Measurements from ENCODE around the gene GTF3C2.
A peak's percentile ranks its signal among the peaks of the same experiment; 100 is the strongest.

GTF3C2 gene, protein sequence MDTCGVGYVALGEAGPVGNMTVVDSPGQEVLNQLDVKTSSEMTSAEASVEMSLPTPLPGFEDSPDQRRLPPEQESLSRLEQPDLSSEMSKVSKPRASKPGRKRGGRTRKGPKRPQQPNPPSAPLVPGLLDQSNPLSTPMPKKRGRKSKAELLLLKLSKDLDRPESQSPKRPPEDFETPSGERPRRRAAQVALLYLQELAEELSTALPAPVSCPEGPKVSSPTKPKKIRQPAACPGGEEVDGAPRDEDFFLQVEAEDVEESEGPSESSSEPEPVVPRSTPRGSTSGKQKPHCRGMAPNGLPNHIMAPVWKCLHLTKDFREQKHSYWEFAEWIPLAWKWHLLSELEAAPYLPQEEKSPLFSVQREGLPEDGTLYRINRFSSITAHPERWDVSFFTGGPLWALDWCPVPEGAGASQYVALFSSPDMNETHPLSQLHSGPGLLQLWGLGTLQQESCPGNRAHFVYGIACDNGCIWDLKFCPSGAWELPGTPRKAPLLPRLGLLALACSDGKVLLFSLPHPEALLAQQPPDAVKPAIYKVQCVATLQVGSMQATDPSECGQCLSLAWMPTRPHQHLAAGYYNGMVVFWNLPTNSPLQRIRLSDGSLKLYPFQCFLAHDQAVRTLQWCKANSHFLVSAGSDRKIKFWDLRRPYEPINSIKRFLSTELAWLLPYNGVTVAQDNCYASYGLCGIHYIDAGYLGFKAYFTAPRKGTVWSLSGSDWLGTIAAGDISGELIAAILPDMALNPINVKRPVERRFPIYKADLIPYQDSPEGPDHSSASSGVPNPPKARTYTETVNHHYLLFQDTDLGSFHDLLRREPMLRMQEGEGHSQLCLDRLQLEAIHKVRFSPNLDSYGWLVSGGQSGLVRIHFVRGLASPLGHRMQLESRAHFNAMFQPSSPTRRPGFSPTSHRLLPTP

DNA sequence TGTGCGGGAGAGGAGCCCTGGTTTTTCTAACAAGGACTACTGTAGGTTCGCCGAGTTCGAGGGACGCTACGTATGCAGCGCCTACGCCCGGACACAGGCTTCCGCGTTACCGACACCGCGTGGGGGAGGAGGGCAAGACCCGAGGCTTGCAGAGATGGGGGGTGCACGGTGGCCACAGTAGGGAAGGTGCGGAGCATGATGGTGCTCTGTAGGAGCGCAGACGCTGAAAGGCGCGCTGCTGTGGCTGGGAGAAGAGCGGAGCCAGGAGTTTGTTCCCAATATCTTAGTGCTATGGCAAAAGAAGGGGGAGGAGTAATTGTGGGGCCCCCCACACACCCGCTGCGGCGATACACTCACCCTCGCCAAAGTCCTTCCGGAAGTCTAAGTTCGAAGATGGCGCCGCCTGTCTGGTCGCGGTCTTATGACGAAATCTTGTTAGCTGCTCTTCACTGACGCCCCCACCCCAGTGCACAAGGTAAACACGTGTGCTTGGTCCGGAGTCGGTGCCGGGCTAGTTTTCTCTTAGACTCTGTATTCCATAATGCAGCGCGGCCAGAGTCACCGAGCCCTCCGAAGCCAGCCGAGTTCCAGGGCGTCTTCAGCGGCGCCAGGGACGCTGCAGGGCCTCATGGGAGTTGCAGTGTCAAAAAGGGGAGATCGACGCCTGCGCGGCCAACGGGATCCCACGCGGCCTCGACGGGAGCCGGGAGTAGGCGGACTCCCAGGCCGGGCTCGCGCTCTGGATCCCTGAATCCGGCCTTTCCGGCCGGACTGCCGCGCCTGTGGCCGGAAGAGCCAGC is at the start of gene GTF3C2:
Gene GTF3C2, minus strand, starts transcription at position 383 of the 800 bp plus-strand sequence. CDS start 13,210 bp downstream, outside the sequence.
- Histone ChIP-seq H3K9ac (ENCODE audit: low read depth, low read length) (peak within 1 kb of the TSS; percentile 99), H3K9me3 (ENCODE audit: insufficient read depth, low read depth, low read length) (no peaks in the 10 kb centered on the region; the same call in 1 of the 2 replicates), H3K4me1 (ENCODE audit: insufficient read depth, low read length) (peaks cover 14% of the 10 kb centered on the region), H3K4me3 (ENCODE audit: low read length) (peak within 1 kb of the TSS; percentile 92), H3K27ac (ENCODE audit: low read length) (peak within 1 kb of the TSS; percentile 100), H3K27me3 (ENCODE audit: insufficient read depth, low read length) (no peaks in the 10 kb centered on the region), H3K36me3 (ENCODE audit: insufficient read depth, low read depth, low read length) (no peaks in the 10 kb centered on the region)

DNA sequence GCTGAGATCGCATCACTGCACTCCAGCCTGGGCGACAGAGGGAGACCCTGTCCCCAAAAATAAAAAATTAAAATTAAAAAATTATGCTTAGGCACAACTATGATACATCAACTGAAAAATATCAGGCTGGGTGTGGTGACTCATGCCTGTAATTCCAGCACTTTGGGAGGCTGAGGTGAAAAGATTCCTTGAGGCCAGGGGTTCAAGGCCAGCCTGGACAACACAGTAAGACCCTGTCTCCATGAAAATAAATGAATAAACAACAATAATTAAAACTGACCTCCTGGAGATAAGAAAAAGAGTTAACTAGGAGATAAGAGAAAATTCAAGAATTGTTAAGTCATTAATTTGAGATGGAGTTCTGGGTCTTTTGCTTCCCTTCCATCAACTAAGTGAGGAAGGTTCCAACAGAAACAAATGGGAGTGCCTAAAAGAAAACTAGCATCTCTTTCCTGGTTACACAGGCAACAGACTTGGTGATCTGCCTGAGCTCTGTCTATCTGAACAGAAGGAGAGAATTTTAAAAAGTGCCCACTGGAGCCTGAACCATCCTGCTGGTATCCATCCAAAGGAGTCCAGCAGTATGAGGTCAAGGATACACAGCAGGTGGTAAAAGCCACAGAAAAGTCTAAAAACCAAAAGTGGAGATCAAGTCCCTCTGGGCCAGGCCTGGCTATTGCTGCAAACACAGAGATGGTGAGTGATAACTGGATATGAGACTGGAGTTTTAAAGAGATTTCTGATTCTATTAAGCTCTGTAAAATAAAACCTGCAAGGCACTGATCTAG is 44.0 kb upstream of the GTF3C2 start:
- Histone ChIP-seq H3K36me3 (ENCODE audit: insufficient read depth, low read depth, low read length) (peaks cover 26% of the 10 kb centered on the region; the same call in 1 of the 2 replicates), H3K4me1 (ENCODE audit: insufficient read depth, low read length) (no peaks in the 10 kb centered on the region), H3K9me3 (ENCODE audit: insufficient read depth, low read depth, low read length) (no peaks in the 10 kb centered on the region), H3K4me3 (ENCODE audit: low read length) (no peak overlapping the region), H3K27ac (ENCODE audit: low read length) (no peak overlapping the region), H3K27me3 (ENCODE audit: insufficient read depth, low read length) (no peaks in the 10 kb centered on the region), H3K9ac (ENCODE audit: low read depth, low read length) (no peak overlapping the region)

DNA sequence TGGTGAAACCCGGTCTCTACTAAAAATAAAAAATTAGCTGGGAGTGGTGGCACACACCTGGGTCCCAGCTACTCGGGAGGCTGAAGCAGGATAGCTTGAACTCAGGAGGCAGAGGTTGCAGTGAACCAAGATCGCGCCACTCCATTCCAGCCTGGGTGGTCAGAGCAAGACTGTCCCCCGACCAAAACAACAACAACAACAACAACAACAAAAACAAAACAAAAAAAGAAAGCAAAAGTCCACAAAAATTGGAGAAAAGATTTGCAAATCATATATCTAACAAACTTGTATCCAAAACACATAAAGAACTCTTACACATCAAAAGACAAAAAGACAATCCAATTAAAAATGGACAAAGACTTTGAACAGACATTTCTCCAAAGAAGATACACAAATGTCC is 42.4 kb upstream of the GTF3C2 start:
- no peak overlapping the region for H3K4me3 ChIP-seq (ENCODE audit: low read length)
- H3K27ac ChIP-seq (ENCODE audit: low read length): no peak overlapping the region
- H3K9ac ChIP-seq (ENCODE audit: low read depth, low read length): no peak overlapping the region
- peaks cover 19% of the 10 kb centered on the region; the same call in 1 of the 2 replicates for H3K36me3 ChIP-seq (ENCODE audit: insufficient read depth, low read depth, low read length)
- no peaks in the 10 kb centered on the region for H3K27me3 ChIP-seq (ENCODE audit: insufficient read depth, low read length)
- H3K9me3 ChIP-seq (ENCODE audit: insufficient read depth, low read depth, low read length): no peaks in the 10 kb centered on the region
- no peaks in the 10 kb centered on the region for H3K4me1 ChIP-seq (ENCODE audit: insufficient read depth, low read length)

DNA sequence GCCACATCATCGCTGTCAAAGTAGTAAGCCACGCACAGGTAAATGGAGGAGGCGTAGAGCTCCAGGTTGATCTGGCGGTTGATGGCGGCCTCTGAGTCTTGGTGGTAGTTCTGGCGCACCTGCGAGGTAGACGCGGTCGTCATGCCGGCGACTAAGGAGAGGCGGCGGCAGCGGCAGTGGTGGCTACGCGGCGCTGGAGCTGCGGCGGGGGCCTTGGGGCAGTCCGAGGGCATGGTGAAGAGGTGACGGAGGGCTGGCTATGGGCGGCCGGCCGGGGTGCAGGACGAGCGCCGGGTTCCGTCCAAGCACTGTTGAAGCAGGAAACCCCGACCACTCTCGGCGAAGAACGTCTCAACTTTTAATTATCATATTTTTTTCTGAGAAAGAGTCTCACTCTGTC is 36.7 kb upstream of the GTF3C2 start:
- Histone ChIP-seq H3K36me3 (ENCODE audit: insufficient read depth, low read depth, low read length) (peaks cover 21% of the 10 kb centered on the region), H3K9ac (ENCODE audit: low read depth, low read length) (no peak overlapping the region), H3K4me3 (ENCODE audit: low read length) (no peak overlapping the region), H3K9me3 (ENCODE audit: insufficient read depth, low read depth, low read length) (no peaks in the 10 kb centered on the region), H3K4me1 (ENCODE audit: insufficient read depth, low read length) (no peaks in the 10 kb centered on the region), H3K27me3 (ENCODE audit: insufficient read depth, low read length) (no peaks in the 10 kb centered on the region), H3K27ac (ENCODE audit: low read length) (no peak overlapping the region)

DNA sequence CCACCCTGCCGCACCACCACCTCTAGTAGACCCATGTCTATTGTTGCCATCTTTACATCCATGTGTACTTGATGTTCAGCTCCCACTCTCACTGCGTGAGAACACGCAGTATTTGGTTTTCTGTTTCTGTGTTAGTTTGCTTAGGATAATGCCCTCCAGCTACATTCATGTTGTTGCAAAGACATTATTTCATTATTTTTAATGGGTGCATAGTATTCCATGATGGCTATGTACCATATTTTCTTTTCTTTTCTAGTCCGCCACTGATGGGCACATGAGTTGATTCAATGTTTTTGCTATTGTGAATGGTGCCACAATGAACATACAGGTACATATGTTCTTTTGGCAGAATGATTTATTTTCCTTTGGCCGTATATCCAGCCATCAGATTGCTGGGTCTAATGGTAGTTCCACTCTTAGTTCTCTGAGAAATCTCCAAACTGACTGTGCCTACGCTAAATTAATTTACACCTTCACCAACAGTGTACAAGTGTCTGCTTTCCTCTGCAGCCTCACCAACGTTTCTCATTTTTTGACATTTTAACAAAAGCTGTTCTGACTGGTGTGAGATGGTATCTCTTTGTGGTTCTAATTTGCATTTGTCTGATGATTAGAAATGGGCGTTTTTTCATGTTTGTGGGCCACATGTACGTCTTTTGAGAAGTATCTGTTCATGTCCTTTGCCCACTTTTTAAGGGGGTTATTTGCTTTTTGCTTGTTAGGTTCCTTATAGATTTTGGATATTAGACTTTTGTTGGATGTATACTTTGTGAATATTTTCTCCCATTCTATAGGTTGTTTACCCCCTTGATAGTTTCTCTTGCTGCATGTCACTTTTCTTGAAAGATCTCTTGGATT is 34.5 kb upstream of the GTF3C2 start:
- H3K9me3 ChIP-seq (ENCODE audit: insufficient read depth, low read depth, low read length): no peaks in the 10 kb centered on the region
- H3K9ac ChIP-seq (ENCODE audit: low read depth, low read length): no peak overlapping the region
- H3K4me1 ChIP-seq (ENCODE audit: insufficient read depth, low read length): no peaks in the 10 kb centered on the region
- H3K4me3 ChIP-seq (ENCODE audit: low read length): no peak overlapping the region
- H3K36me3 ChIP-seq (ENCODE audit: insufficient read depth, low read depth, low read length): peaks cover 31% of the 10 kb centered on the region
- no peaks in the 10 kb centered on the region for H3K27me3 ChIP-seq (ENCODE audit: insufficient read depth, low read length)
- H3K27ac ChIP-seq (ENCODE audit: low read length): no peak overlapping the region

DNA sequence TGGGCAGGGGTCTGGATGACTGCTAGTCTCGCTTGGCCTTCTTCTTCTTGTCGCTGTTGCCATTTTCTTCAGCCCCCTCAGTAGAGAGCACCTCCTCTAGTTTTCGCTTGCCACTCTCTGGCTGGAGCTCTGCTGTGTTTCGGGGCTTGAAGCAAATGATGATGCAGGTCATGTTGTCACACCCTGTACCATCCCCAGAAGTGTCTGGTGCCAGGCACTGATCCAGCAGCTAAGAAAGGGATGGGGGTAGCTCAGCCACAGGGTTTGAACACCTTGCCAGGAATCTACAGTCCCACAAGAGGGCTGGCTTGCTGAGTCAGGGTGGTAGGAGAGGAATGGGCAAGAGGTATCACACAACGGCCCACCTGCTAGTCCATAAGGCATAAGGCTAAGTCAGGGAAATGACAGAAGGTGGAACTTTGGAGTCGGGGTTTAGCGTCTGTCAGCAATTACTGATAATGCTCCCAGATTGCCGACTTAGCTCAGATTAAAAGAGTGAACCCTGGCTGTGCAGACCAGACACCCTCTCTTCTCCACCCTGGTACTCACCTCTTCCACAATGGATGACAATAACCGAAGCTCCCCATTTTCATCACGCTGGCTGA is 25.1 kb upstream of the GTF3C2 start:
- peak overlapping the region; percentile 97 for H3K27ac ChIP-seq (ENCODE audit: low read length)
- H3K4me1 ChIP-seq (ENCODE audit: insufficient read depth, low read length): peaks cover 10% of the 10 kb centered on the region
- peaks cover 82% of the 10 kb centered on the region for H3K36me3 ChIP-seq (ENCODE audit: insufficient read depth, low read depth, low read length)
- peak overlapping the region; percentile 95; the same call in 1 of the 2 replicates for H3K4me3 ChIP-seq (ENCODE audit: low read length)
- H3K9me3 ChIP-seq (ENCODE audit: insufficient read depth, low read depth, low read length): no peaks in the 10 kb centered on the region
- peak overlapping the region; percentile 87; the same call in 1 of the 2 replicates for H3K9ac ChIP-seq (ENCODE audit: low read depth, low read length)
- no peaks in the 10 kb centered on the region for H3K27me3 ChIP-seq (ENCODE audit: insufficient read depth, low read length)

DNA sequence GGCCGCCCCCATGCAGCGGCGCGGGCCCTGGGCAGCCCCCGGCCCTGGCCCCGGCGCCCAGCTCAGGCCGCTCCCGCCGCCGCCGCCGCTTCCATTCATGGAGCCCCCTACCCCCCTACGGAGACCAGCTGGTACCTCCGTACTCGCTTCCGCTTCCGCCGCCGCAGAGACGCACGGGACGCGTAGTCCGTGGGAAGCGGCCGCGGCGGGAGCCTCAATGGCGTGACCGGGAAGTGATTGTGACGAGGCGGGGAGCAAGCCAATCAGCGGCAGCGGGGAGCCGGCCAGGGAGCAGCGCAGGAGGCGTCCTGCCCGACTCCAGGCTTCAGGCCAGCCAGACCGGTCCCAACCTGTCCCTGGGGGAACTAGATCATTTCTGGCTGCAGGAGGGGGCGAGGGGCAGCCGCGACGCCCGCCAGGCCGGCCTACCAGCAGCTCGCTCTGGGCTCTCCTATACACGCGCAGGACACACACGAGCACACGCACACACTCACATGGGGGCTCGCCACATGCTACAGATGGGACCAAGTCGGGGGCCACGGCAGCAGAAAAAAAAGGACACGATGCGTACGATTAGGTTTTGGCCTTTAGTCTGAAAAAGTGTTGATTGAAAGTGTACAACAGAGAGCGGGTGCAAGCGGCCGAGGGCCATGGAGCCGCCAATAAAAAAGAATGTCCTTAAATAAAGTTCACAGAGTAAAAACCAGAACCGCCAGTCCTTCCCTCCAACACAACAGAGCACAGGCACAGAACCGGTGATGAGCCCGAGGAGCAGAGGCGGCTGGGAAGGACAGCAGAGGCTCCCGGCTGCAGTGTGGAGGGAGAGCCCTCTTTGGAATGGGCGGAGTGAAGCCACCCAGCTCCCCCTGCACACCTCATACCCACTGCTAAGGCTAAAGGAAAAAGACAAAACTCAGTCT is 24.3 kb upstream of the GTF3C2 start, which contains the start of gene ZNF513:
Gene ZNF513, minus strand, starts transcription at position 109 of the 920 bp plus-strand sequence. CDS start 208 bp downstream, outside the sequence.
- Histone ChIP-seq H3K27ac (ENCODE audit: low read length) (peak within 1 kb of the TSS; percentile 97), H3K4me3 (ENCODE audit: low read length) (peak within 1 kb of the TSS; percentile 95), H3K9me3 (ENCODE audit: insufficient read depth, low read depth, low read length) (no peaks in the 10 kb centered on the region), H3K27me3 (ENCODE audit: insufficient read depth, low read length) (no peaks in the 10 kb centered on the region), H3K4me1 (ENCODE audit: insufficient read depth, low read length) (peaks cover 10% of the 10 kb centered on the region), H3K36me3 (ENCODE audit: insufficient read depth, low read depth, low read length) (peaks cover 84% of the 10 kb centered on the region), H3K9ac (ENCODE audit: low read depth, low read length) (peak within 1 kb of the TSS; percentile 95)

DNA sequence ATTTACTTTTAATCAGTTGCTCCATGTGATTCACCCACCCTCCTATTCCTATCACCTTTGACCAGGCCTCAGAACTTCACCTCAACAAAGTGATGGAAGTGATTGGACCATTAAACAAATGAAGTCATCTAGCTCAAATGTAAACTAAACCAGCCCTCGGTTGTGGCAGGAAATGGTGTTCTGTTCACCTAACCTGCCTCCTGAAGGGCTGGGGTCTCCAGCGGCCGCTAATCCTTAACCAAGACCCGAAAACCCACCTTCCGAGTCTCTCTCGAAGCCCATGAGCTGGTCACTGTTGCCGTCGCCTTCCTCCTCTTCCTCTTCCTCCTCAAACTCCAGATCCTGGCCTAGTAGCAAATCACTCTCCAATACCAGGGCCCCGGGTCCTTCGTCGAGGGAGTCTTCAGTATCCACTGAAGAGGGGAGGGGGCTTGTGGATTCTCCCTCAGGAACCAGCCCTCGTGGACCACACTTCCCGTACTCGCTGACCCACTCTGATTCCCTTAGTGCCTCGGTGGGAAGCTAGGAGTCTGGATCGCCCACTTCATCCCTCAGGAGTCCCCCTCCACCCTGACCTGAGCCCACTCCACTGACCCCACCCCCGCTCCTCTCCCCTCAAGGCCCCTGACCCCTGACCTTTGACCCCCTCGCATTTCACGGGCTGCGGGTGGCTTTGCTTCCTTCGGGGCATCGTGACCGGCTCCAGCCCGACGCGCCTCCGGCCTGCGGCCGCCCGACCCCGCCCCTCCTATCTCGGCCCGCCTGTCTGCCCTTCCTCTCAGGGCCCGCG is 23.5 kb upstream of the GTF3C2 start:
- Histone ChIP-seq H3K9ac (ENCODE audit: low read depth, low read length) (peak overlapping the region; percentile 95), H3K4me1 (ENCODE audit: insufficient read depth, low read length) (peaks cover 10% of the 10 kb centered on the region), H3K27ac (ENCODE audit: low read length) (peak overlapping the region; percentile 45), H3K9me3 (ENCODE audit: insufficient read depth, low read depth, low read length) (no peaks in the 10 kb centered on the region), H3K4me3 (ENCODE audit: low read length) (peak overlapping the region; percentile 95), H3K36me3 (ENCODE audit: insufficient read depth, low read depth, low read length) (peaks cover 83% of the 10 kb centered on the region), H3K27me3 (ENCODE audit: insufficient read depth, low read length) (no peaks in the 10 kb centered on the region)
